ENCODE results near the gene TNFSF8.

Gene TNFSF8, protein sequence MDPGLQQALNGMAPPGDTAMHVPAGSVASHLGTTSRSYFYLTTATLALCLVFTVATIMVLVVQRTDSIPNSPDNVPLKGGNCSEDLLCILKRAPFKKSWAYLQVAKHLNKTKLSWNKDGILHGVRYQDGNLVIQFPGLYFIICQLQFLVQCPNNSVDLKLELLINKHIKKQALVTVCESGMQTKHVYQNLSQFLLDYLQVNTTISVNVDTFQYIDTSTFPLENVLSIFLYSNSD

DNA sequence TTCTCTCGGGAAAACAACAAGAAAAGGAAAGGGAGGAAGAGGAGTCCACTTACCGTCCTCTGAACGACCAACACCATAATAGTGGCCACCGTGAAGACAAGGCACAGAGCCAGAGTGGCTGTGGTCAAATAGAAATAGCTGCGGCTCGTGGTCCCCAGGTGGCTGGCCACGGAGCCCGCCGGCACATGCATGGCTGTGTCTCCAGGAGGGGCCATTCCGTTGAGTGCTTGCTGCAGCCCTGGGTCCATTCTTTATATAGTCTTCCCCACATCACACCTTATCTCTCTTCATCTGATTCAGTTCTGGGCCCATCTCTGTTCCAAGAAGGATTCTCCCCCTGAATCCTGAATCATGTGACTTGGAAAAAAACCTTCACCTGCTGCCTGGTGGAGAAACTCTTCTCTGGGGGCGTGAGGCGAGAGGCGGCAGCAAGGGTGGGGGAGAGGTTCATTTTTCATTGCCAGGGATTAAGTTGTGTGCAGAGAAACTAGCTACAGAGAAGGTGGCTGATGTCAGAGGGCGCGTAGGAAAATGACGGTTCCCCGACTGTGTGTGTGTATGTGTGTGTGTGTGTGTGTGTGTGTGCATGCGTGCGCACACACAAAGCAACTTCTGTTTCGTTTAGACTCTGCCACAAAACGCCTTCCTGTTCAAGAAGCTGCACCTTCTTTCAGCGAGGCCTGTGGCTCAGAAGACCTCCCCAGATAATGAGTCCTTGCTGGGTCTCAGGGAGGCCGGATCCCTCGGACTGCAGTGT is at the start of gene TNFSF8:
TSS of gene TNFSF8 (minus strand) at position 536 of the 757 bp plus-strand sequence. CDS start at position 248, 288 bp downstream.
- DNase-seq: no peak

DNA sequence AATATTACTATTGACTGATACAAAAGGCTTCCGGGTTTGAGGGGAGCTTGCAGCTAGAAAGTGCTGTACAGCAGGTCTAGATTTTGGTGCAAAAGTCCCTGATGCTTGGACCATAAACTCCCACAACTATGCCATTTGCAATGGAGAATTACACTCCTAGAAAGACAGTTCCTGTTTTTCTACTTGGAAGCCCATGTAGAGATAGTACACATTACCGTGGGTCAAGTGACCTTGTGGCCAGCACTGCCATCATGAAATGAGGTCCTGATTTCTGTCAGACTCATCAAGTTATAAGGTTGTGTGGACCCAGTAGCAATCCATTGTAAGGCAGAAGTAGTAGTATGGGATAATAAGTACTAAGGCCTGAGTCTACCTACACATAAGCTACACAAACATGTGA is 42.8 kb upstream of the TNFSF8 start:
- DNase-seq: no peak

DNA sequence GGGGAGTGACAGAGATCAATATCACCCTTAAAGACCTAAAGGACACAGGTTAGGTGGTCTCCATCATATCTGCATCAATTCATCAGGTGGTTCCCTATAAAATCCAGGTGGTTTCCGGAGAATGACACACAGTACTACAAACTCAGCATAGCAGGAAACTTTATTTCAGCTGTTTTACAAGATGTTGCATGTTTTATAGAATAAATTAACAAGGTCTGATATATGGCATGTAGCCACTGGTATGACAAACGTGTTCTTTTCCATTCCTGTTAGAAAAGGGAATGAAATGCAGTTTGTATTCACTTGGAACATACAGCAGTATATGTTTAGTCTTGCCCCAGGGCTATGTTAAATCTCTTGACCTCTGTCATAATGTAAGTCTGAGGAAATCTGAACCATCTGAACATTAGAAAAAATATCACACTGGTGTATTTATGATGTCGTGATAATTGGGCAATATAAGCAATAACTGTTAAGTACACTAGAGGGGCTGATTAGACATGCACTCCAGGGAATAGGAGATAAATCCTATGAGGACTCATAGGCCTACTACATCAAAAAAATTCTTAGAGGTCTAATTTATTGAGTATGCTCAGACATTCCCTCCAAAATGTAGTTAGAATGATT is 42.2 kb upstream of the TNFSF8 start:
- DNase-seq: no peak

DNA sequence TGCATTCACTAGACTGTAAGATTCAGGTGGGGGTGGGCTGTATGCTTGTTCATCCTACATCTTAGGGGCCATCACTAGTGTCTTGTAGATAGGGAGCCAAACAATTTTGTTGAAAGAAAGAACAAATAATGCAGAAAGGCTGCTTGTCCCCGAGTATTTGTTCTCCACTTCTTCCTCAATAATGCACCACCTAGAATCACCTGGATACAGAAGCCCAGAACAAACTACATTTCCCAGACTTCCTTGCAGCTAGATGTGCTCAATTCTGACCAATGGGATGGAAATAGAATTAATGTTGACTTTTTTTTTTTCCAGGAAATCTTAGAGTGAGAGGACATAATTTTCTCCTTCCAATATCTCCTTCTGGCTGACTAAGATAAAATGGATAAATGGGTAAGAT is 38.9 kb upstream of the TNFSF8 start:
- DNase-seq: no peak

- peak; percentile 79 for DNase-seq
Measured at GRCh38 chr9:114968671-114969070, 38.3 kb upstream of the TNFSF8 start.

DNA sequence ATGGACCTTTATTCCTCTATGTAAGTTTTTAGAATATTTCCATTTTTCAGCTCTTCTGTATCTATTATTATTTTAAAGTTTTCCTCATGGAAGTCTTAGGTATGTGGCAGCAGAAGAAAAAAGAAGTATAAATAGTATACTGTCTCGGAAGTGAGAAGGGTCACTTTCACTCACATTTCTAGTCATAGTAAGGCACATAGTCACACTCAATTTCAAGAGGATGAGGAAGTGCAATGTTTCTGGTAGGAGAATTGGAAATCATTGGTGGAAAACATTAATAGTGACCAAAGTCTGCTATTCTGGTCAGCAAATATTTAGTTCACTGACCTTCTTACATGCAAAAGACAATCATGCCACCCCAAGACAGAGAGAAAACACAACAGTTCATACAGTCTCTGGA is 35.2 kb upstream of the TNFSF8 start:
- DNase-seq: no peak

- no peak for DNase-seq
Measured at GRCh38 chr9:114962809-114963208, 32.4 kb upstream of the TNFSF8 start.

- no peak for DNase-seq
Measured at GRCh38 chr9:114960276-114960675, 29.9 kb upstream of the TNFSF8 start.

DNA sequence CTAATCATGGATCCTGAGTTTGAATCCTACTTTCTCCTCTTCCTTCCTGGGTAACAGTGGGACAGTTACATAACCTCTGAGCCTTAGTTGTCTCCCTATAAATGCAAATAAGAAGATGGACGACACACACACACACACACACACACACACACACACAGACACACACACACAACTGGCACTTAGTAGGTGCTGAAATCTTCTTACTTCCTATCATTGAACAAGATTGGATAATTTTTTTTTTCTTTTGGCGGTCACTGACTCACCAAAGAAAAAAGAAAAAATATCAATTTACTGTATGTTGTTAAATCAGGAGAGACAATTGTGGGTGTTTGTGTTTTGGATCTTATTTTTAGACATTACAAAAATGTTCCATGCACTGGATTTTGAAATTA is 28.4 kb upstream of the TNFSF8 start:
- no peak for DNase-seq

DNA sequence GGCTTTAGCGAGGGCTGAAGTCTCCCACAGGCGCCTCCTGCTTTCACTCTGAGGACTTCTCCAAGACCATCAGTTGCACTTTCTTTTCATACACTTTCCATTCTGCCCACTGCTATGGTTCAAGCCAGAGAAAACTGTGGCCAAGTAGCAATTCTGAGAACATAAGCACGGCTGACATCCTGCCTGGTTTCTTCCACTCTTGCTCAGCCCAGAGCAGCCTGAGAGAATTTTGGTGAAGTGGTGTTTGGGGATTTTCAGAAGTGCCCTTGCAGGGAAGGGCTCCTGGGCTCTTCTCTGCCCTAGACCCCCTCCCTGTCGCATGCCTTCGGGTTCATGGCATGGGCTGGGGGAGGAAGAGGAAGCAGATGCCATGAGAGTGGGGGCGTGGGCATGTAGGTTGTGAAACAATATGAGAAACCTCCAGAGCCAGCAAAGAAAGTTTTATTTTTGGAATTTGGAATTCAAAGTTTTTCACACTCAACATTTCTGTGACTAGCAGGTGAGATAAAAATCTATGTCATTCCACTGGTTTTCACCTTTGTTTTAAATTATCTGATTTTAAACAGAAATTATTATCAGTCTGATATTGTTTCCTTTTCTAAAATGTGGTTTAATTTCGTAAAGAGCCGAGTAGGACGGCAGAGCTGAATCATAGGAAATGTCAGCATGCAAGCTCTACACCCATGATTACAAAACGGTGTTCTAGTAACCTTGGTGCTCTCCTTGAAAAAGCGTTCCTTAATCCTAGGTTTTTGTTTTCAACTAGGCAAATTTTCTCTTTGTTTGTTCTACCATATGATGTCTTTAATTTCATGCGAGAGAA is 27.8 kb upstream of the TNFSF8 start:
- DNase-seq: no peak

- no peak for DNase-seq
Measured at GRCh38 chr9:114957558-114957957, 27.2 kb upstream of the TNFSF8 start.

- DNase-seq: no peak
Measured at GRCh38 chr9:114954956-114955582, 24.7 kb upstream of the TNFSF8 start.

DNA sequence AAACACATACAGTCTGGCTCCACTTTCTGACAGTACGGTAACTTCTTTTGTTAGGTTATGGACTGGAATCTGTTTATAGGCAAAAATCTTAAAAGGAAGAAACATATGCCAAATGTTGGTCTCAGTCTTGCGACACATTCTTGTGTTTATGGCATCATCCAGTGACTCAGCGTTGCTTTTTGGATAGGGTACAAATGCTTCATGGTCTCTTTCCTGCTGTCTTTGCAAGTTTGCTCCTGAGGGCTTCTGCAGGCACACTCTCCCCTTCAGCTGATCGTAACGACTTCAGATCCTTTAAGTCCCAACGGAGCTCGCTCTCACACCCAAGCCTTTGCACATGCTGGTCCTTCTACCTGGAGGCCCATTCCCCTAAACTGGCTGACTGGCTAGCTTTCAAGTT is 23.6 kb upstream of the TNFSF8 start:
- peak; percentile 85 for DNase-seq

- DNase-seq: no peak
Measured at GRCh38 chr9:114953046-114953445, 22.7 kb upstream of the TNFSF8 start.

DNA sequence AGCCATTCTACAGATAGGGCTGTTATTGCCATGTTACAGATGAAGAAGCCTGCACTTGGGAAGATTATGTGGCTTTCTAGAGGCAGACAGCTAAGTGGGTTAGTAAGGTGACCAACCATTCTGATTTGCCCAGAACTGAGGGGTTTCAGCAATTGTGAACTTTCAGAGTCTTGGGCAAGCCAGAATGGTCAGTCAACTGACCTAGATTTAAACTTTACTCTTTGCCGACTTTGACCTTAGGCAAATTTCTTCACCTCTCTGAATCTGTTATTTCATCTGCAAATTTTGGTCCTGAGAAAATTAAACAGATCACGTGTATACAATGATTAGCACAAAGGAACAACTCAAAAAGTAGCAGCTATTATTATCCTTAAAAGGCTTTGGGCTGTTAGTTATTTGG is 20.4 kb upstream of the TNFSF8 start:
- no peak for DNase-seq

- no peak for DNase-seq
Measured at GRCh38 chr9:114947058-114947457, 16.7 kb upstream of the TNFSF8 start.

DNA sequence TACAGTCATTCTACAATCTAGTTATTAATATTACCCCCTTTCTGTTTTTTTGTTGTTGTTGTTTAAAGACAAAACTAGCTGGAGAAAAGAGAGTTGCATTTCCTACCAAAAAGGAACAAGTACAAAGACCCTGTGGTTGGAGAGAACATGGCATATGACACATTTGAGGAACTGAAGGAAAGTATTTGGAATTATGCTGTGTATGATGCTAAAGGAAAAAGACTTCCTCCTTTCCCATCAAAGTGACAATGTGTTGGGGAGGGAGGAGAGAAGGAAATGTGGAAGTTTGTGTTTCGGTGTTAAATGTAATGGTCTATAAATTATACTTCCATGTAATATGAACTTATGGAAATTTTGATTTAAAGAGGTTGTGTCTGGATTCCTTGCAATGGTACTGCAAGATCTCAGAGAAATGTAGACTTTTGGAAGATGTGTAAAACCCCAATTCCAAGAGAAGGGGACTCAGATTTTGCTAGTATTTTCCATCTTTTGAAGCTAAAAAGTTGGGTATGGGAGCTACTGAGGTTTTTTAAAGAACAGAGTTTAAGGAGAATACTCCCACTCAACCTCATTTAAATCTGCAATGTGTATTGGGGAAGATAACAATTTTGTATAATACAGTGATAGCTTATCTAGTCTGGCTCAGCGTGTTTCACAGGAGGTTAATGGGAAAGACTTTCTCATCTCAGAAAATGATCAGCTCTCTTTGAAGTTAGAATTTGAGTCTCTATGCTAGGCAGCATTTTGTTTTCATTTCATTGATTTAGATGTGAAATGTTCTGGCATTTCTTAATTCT is 15.4 kb upstream of the TNFSF8 start:
- DNase-seq: no peak

GRCh38 chr9:114941376-114941775 is 11.0 kb upstream of the TNFSF8 start:
- DNase-seq: no peak

- peak; percentile 51 for DNase-seq
Measured at GRCh38 chr9:114938687-114939575, 8.5 kb upstream of the TNFSF8 start.

- DNase-seq: no peak
Measured at GRCh38 chr9:114937516-114937915, 7.1 kb upstream of the TNFSF8 start.

DNA sequence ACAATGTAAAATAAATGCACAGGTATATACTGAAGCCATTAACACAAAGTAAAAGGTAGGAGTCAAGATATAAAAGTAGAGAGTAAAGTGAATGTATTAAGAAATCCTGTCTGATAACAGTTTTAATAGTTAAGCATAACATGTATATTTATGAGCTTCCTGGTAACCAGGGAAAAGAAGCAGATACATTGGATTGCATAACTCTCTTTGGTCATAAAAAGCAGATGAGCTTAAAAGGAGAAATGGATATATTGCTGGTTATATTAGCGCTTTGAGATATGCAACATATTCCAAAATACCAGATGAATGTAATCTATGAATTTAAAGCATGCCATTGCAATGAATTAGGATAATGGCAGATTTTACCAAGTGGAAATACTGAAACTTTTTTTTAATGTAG is 6.2 kb upstream of the TNFSF8 start:
- DNase-seq: no peak

Measured in fibroblast of upper back skin (primary cell).